ENCODE data around the gene PLEK.
"Not testable (repeated sequence)": the region's sequence is repeated elsewhere in the genome, so short reads cannot be mapped to it uniquely, and the experiment has no call there.

The PLEK gene

DNA sequence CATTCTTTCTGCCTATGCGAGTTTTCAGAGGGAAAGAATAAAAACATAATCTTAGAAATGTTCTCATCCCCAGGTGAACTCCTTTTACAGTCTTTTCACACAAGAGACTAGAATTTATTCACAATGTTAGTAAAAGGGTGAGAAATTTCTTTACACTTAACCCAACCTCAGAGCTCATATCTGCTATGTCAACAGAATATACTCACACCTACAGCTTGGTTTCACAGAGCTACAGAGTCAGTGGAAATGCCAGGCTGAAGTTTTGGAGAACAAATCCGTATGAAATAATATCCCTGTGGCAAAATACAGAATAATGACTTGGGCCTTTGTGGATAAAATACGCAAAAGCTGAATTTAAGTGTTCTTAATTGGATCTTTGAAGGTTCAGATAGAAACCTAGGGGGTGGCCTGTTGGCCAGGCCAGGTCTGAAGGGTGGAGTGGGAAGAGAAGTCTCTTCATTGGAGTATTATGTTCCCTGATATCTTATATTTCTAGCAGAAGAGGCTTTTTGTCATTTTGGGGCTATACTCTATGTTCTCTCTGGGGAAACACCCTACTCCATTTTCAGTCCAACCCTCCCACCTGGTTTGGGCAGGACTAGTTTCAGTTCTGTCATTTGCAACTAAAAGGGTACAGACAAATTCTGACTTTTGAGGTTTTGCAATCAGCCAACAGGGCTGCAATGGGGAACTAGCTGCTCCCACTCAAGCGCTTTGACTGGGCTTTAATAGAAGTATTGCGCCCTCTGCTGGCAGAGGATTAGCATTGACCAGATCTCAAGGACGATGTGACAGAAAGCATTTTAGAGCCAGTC lies 76.3 kb downstream of the PLEK start:
- FAIRE-seq (peak; percentile 90), DNase-seq (ENCODE audit: insufficient read length, low spot score) (peak; percentile 16)
- TF ChIP-seq, protein P1, sequence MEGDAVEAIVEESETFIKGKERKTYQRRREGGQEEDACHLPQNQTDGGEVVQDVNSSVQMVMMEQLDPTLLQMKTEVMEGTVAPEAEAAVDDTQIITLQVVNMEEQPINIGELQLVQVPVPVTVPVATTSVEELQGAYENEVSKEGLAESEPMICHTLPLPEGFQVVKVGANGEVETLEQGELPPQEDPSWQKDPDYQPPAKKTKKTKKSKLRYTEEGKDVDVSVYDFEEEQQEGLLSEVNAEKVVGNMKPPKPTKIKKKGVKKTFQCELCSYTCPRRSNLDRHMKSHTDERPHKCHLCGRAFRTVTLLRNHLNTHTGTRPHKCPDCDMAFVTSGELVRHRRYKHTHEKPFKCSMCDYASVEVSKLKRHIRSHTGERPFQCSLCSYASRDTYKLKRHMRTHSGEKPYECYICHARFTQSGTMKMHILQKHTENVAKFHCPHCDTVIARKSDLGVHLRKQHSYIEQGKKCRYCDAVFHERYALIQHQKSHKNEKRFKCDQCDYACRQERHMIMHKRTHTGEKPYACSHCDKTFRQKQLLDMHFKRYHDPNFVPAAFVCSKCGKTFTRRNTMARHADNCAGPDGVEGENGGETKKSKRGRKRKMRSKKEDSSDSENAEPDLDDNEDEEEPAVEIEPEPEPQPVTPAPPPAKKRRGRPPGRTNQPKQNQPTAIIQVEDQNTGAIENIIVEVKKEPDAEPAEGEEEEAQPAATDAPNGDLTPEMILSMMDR (IDR thresholded peaks at IDR 0.05; ENCODE audit: insufficient read depth, missing control alignments): peak; percentile 94

DNA sequence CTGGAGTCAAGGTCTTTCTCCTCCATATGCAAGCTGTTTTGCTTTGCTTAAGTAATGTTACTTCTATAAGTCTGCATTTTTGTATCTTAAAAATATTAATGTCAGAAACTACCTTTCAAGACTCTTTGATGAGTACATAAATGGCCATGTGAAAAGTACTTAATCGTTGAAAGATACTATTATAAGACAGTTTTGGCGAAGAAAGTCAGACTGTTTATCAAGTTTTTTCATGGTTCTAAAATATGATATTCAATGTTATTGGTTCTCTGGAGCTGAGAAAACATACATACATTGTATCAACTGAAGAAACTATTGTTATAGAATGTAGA lies 76.9 kb downstream of the PLEK start:
- DNase-seq (ENCODE audit: insufficient read length, low spot score): no peak
- no peak for FAIRE-seq
- TF ChIP-seq, protein P1 (IDR thresholded peaks at IDR 0.05; ENCODE audit: insufficient read depth, missing control alignments): no peak

DNA sequence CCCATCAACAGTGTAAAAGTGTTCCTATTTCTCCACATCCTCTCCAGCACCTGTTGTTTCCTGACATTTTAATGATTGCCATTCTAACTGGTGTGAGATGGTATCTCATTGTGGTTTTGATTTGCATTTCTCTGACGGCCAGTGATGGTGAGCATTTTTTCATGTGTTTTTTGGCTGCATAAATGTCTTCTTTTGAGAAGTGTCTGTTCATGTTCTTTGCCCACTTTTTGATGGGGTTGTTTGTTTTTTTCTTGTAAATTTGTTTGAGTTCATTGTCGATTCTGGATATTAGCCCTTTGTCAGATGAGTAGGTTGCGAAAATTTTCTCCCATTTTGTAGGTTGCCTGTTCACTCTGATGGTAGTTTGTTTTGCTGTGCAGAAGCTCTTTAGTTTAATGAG lies 81.3 kb downstream of the PLEK start:
- not testable (repeated sequence) for DNase-seq (ENCODE audit: insufficient read length, low spot score); FAIRE-seq

All from D721Med (cell line).